WTC11 (cell line): ENCODE results near the gene FGF6. TPM values are rescaled to one million over a fixed set of nuclear protein-coding genes. Genes with fewer than 3 reads are reported as not detected.

Experiments used
- ATAC-seq: fragments of 200-7000 bp; cut with Tn5 transposase; 2 replicates; pipeline ENCODE4 v1.10.0; 2021; ENCODE audit warnings: mild to moderate bottlenecking, moderate library complexity
- Bru-seq: library from RNA; stranded (reverse); fragments of 400-500 nt; gene quantifications from one replicate; lab custom pipeline; 2021; lab: Mats Ljungman, UMichigan
- CTCF ChIA-PET: fragments of 300-600 bp; sonication (Branson Sonifier 250); formaldehyde crosslinking; loops from one replicate; lab custom pipeline; 2021; ENCODE audit warnings: antibody characterized with exemption; lab: Charles Lee
- POLR2A ChIA-PET: fragments of 350-600 bp; sonication (Branson Sonifier 250); formaldehyde crosslinking; loops from one replicate; lab custom pipeline; 2021; ENCODE audit warnings: antibody characterized with exemption; lab: Charles Lee
- DNase-seq: peaks from one replicate; pipeline ENCODE4 v3.0.0; 2021; ENCODE audit warnings: low spot score
- H3K27ac Mint-ChIP-seq: 2 replicates; pipeline ENCODE4 v1.8.0; 2021; ENCODE audit warnings: mixed read lengths
- H3K27me3 Mint-ChIP-seq: 2 replicates; pipeline ENCODE4 v1.8.0; 2021; ENCODE audit warnings: low read depth, mild to moderate bottlenecking, moderate library complexity, mixed read lengths
- H3K36me3 Mint-ChIP-seq: 2 replicates; pipeline ENCODE4 v1.8.0; 2021; ENCODE audit warnings: mixed read lengths
- H3K4me1 Mint-ChIP-seq: 2 replicates; pipeline ENCODE4 v1.8.0; 2022; ENCODE audit warnings: mixed read lengths
- H3K4me3 Mint-ChIP-seq: 2 replicates; pipeline ENCODE4 v1.8.0; 2021; ENCODE audit warnings: mild to moderate bottlenecking, moderate library complexity, mixed read lengths
- H3K9me3 Mint-ChIP-seq: 2 replicates; pipeline ENCODE4 v1.8.0; 2021; ENCODE audit warnings: mixed read lengths
- IRF1 ChIP-seq: sonication (generic); formaldehyde crosslinking; IDR thresholded peaks from 2 replicates; pipeline ENCODE4 v1.8.0; 2023; ENCODE audit warnings: missing genetic modification reagents
- IRF2 ChIP-seq: sonication (generic); formaldehyde crosslinking; IDR thresholded peaks from 2 replicates; pipeline ENCODE4 v1.8.0; 2022; ENCODE audit warnings: low read depth, missing genetic modification reagents, borderline replicate concordance
- KAT7 ChIP-seq: sonication (generic); formaldehyde crosslinking; IDR thresholded peaks from 2 replicates; pipeline ENCODE4 v1.8.1; 2023; ENCODE audit warnings: missing genetic modification reagents, mild to moderate bottlenecking, borderline replicate concordance
- MLX ChIP-seq: sonication (generic); formaldehyde crosslinking; IDR thresholded peaks from 2 replicates; pipeline ENCODE4 v1.8.1; 2023; ENCODE audit warnings: mild to moderate bottlenecking, missing genetic modification reagents, moderate library complexity
- MXD4 ChIP-seq: fragments of 250-450 bp; sonication (Bioruptor Pico); IDR thresholded peaks from 2 replicates; pipeline ENCODE4 v1.8.0; 2021; ENCODE audit warnings: mild to moderate bottlenecking, moderate library complexity, borderline replicate concordance
- NFE2L1 ChIP-seq: sonication (generic); formaldehyde crosslinking; IDR thresholded peaks from 2 replicates; pipeline ENCODE4 v1.8.1; 2023; ENCODE audit warnings: missing genetic modification reagents
- OVOL2 ChIP-seq: fragments of 250-450 bp; sonication (Bioruptor Pico); IDR thresholded peaks from 2 replicates; pipeline ENCODE4 v1.9.0; 2021; ENCODE audit warnings: mild to moderate bottlenecking, borderline replicate concordance
- PREB ChIP-seq: sonication (generic); formaldehyde crosslinking; IDR thresholded peaks from 2 replicates; pipeline ENCODE4 v1.8.1; 2022; ENCODE audit warnings: mild to moderate bottlenecking, missing genetic modification reagents, moderate library complexity, borderline replicate concordance
- PRRX2 ChIP-seq: fragments of 250-450 bp; sonication (Bioruptor Pico); IDR thresholded peaks from 2 replicates; pipeline ENCODE4 v1.8.0; 2021; ENCODE audit warnings: mild to moderate bottlenecking
- RELA ChIP-seq: sonication (generic); formaldehyde crosslinking; IDR thresholded peaks from 2 replicates; pipeline ENCODE4 v1.8.1; 2022; ENCODE audit warnings: missing genetic modification reagents, mild to moderate bottlenecking, borderline replicate concordance
- SMAD4 ChIP-seq: sonication (generic); formaldehyde crosslinking; IDR thresholded peaks from 2 replicates; pipeline ENCODE4 v1.8.0; 2022; ENCODE audit warnings: mild to moderate bottlenecking, missing genetic modification reagents
- SOX15 ChIP-seq: fragments of 250-450 bp; sonication (Bioruptor Pico); IDR thresholded peaks from 2 replicates; pipeline ENCODE4 v1.9.0; 2021; ENCODE audit warnings: mild to moderate bottlenecking
- SP1 ChIP-seq: sonication (generic); formaldehyde crosslinking; conservative IDR thresholded peaks from 2 replicates; pipeline ENCODE4 v1.8.1; 2022; ENCODE audit warnings: missing genetic modification reagents
- TEAD1 ChIP-seq: sonication (generic); formaldehyde crosslinking; IDR thresholded peaks from 2 replicates; pipeline ENCODE4 v1.8.0; 2022; ENCODE audit warnings: mild to moderate bottlenecking, missing genetic modification reagents
- ZBTB21 ChIP-seq: sonication (generic); formaldehyde crosslinking; IDR thresholded peaks from 2 replicates; pipeline ENCODE4 v1.8.1; 2023; ENCODE audit warnings: mild to moderate bottlenecking, missing genetic modification reagents, borderline replicate concordance
- ZNF121 ChIP-seq: sonication (generic); formaldehyde crosslinking; IDR thresholded peaks from 2 replicates; pipeline ENCODE4 v1.8.0; 2023; ENCODE audit warnings: missing genetic modification reagents
- ZNF317 ChIP-seq: sonication (generic); formaldehyde crosslinking; IDR thresholded peaks from 2 replicates; pipeline ENCODE4 v1.8.1; 2023; ENCODE audit warnings: low read depth, mild to moderate bottlenecking, moderate library complexity, missing genetic modification reagents, borderline replicate concordance
- ZNF396 ChIP-seq: fragments of 250-450 bp; sonication (Bioruptor Pico); IDR thresholded peaks from 2 replicates; pipeline ENCODE4 v1.8.0; 2021; ENCODE audit warnings: mild to moderate bottlenecking, moderate library complexity, borderline replicate concordance
- ZNF416 ChIP-seq: fragments of 250-450 bp; sonication (Bioruptor Pico); IDR thresholded peaks from 2 replicates; pipeline ENCODE4 v1.9.0; 2021; ENCODE audit warnings: mild to moderate bottlenecking, inconsistent platforms
- ZNF671 ChIP-seq: fragments of 250-450 bp; sonication (Bioruptor Pico); IDR thresholded peaks from 2 replicates; pipeline ENCODE4 v1.8.0; 2021; ENCODE audit warnings: mild to moderate bottlenecking
- long read RNA-seq, 3 experiments: library from RNA in 1 of 3; library from capped mRNA in 1 of 3; library from polyadenylated mRNA in 1 of 3; unstranded in 2 of 3; stranded (forward) in 1 of 3; transcript quantifications; one replicate each; pipeline ENCODE4 v2.0.0, GENCODE V29; 2021
- total RNA-seq: library from RNA; stranded (reverse); gene quantifications from 3 replicates; pipeline ENCODE4 v1.2.3, GENCODE V29; 2021
- TF ChIP-seq, protein P1 (sequence below): sonication (generic); formaldehyde crosslinking; IDR thresholded peaks from 2 replicates; pipeline ENCODE4 v1.8.1; 2022; ENCODE audit warnings: mild to moderate bottlenecking, moderate library complexity, missing genetic modification reagents
- TF ChIP-seq, protein P2 (sequence below): sonication (generic); formaldehyde crosslinking; IDR thresholded peaks from 2 replicates; pipeline ENCODE4 v1.8.1; 2023; ENCODE audit warnings: mild to moderate bottlenecking, moderate library complexity, missing genetic modification reagents

Gene FGF6
- total RNA-seq (not detected in 3 replicates), Bru-seq, nascent RNA (percentile 4 among the genes with signal in this experiment)
- long read RNA-seq, experiment 1: 0 reads
- long read RNA-seq, experiment 2: 0 reads
- long read RNA-seq, experiment 3: 0 reads

DNA sequence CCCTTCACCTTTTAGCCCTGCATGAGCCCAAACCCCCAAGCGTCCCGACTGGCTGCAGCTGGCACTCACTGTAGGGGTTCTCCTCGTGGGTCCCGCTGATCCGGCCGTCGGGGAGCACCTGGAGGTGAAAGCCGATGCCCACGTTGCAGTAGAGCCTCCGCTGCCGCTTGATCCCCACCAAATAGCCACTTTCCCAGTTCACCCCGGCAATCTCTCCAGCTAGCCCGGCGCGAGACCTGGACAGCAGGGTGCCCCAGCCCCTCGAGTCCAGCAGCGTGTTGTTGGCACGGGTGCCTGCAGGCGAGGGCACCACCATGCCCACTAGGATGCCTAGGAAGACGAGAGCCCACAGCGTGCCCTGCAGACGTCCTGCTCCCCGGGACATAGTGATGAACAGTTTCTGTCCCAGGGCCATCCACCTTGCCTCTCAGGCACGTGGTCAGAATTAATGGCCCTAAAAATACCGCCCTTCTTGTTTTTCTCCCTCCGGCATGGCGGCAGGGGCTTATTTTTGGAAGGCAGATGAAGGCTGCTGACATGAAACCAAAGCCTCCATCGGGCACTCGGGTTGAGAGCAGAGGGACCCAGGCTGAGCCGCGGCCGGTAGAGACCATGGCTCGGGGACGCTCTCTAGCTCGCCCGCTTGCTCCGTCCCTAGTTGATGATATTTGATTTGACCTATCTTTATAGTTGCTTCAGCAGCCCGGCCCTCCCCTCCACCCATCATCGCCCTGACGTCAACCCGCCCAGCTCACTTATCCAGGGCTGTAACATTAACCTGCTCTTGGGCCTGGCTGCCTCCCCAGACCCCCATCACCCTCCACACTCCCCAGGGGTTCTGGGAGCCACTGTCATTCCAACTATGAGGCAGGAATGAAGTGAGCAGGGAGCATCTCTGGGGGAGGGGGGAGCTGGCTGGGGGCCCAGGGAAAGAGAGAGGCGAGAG lies at the start of gene FGF6:
Gene FGF6, minus strand, starts transcription at position 660 of the 946 bp plus-strand sequence. Its CDS starts 245 bp downstream, at position 415.
- no peaks in the 10 kb centered on the region for H3K36me3 Mint-ChIP-seq
- peaks cover 19% of the 10 kb centered on the region for H3K27me3 Mint-ChIP-seq
- H3K4me1 Mint-ChIP-seq: peaks cover 63% of the 10 kb centered on the region
- H3K27ac Mint-ChIP-seq: no peak within 1 kb of the TSS
- TF ChIP-seq ZBTB21 (CRISPR knock-in tag): no peak
- TF ChIP-seq ZNF671 (CRISPR knock-in tag): no peak
- no peak for TF ChIP-seq MLX
- TF ChIP-seq ZNF121 (CRISPR knock-in tag): no peak
- TF ChIP-seq MXD4 (CRISPR knock-in tag): no peak
- no peak for TF ChIP-seq ZNF416 (CRISPR knock-in tag)
- TF ChIP-seq, protein P1, sequence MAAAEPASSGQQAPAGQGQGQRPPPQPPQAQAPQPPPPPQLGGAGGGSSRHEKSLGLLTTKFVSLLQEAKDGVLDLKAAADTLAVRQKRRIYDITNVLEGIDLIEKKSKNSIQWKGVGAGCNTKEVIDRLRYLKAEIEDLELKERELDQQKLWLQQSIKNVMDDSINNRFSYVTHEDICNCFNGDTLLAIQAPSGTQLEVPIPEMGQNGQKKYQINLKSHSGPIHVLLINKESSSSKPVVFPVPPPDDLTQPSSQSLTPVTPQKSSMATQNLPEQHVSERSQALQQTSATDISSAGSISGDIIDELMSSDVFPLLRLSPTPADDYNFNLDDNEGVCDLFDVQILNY (CRISPR knock-in tag): no peak
- TF ChIP-seq ZNF317 (CRISPR knock-in tag): no peak
- TF ChIP-seq NFE2L1 (CRISPR knock-in tag): no peak
- TF ChIP-seq, protein P2, sequence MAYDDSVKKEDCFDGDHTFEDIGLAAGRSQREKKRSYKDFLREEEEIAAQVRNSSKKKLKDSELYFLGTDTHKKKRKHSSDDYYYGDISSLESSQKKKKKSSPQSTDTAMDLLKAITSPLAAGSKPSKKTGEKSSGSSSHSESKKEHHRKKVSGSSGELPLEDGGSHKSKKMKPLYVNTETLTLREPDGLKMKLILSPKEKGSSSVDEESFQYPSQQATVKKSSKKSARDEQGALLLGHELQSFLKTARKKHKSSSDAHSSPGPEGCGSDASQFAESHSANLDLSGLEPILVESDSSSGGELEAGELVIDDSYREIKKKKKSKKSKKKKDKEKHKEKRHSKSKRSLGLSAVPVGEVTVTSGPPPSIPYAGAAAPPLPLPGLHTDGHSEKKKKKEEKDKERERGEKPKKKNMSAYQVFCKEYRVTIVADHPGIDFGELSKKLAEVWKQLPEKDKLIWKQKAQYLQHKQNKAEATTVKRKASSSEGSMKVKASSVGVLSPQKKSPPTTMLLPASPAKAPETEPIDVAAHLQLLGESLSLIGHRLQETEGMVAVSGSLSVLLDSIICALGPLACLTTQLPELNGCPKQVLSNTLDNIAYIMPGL (CRISPR knock-in tag): no peak
- TF ChIP-seq IRF2 (CRISPR knock-in tag): no peak
- TF ChIP-seq TEAD1: no peak
- TF ChIP-seq ZNF396: no peak
- TF ChIP-seq SP1 (CRISPR knock-in tag): no peak
- TF ChIP-seq OVOL2 (CRISPR knock-in tag): no peak
- TF ChIP-seq KAT7 (CRISPR knock-in tag): no peak
- no peak for TF ChIP-seq PRRX2 (CRISPR knock-in tag)
- no peak for TF ChIP-seq SOX15 (CRISPR knock-in tag)
- POLR2A ChIA-PET: no interaction called here
- no peak for DNase-seq
- H3K9me3 Mint-ChIP-seq: no peaks in the 10 kb centered on the region
- H3K4me3 Mint-ChIP-seq: no peak within 1 kb of the TSS
- ATAC-seq: no peak
- CTCF ChIA-PET: interaction anchor here (0.6 kb wide), 1 partner anchor 8 kb away, joined by 3 read pairs; no protein-coding TSS in a partner anchor

GRCh38 chr12:4490973-4491372 lies 45.4 kb upstream of the FGF6 start:
- H3K9me3 Mint-ChIP-seq: no peaks in the 10 kb centered on the region
- CTCF ChIA-PET: no interaction called here
- H3K27me3 Mint-ChIP-seq: no peaks in the 10 kb centered on the region
- peaks cover 10% of the 10 kb centered on the region for H3K36me3 Mint-ChIP-seq
- TF ChIP-seq IRF2 (CRISPR knock-in tag): no peak
- no peak for TF ChIP-seq RELA (CRISPR knock-in tag)
- no peak for TF ChIP-seq PRRX2 (CRISPR knock-in tag)
- TF ChIP-seq ZNF671 (CRISPR knock-in tag): no peak
- TF ChIP-seq IRF1 (CRISPR knock-in tag): no peak
- no peak for TF ChIP-seq SP1 (CRISPR knock-in tag)
- TF ChIP-seq PREB (CRISPR knock-in tag): no peak
- no peak for TF ChIP-seq SMAD4
- no peak for TF ChIP-seq TEAD1
- TF ChIP-seq ZNF121 (CRISPR knock-in tag): no peak
- TF ChIP-seq, all 79 proteins: peak for 0
- peaks cover 23% of the 10 kb centered on the region for H3K4me1 Mint-ChIP-seq
- ATAC-seq: no peak
- no peak overlapping the region for H3K4me3 Mint-ChIP-seq
- POLR2A ChIA-PET: no interaction called here
- H3K27ac Mint-ChIP-seq: no peak overlapping the region
- no peak for DNase-seq
